ENCODE measurements around the gene RNU4-1. TPM values are rescaled to one million over a fixed set of nuclear protein-coding genes. Genes with fewer than 3 reads are reported as not detected.
A peak's percentile ranks its signal among the peaks of the same experiment; 100 is the strongest.
"Not testable (repeated sequence)": the region's sequence is repeated elsewhere in the genome, so short reads cannot be mapped to it uniquely, and the experiment has no call there.

Gene RNU4-1
- polyA plus RNA-seq, 1 donor from 2014 or later = not detected

GRCh38 chr12:120339256-120339655, 46.2 kb upstream of the RNU4-1 start:
- Histone ChIP-seq H3K27me3 (ENCODE audit: insufficient read depth, low read depth, low read length) (no peaks in the 10 kb centered on the region), H3K9me2 (ENCODE audit: insufficient read depth, low read length) (no peaks in the 10 kb centered on the region), H3K27ac (ENCODE audit: low read length) (no peak overlapping the region), H3F3A (ENCODE audit: insufficient read depth, low read length, poor library complexity, severe bottlenecking) (no peaks in the 10 kb centered on the region), H3K36me3 (ENCODE audit: insufficient read depth, low read length) (no peaks in the 10 kb centered on the region), H4K20me1 (ENCODE audit: insufficient read depth) (no peaks in the 10 kb centered on the region), H3K79me2 (replicated peaks; ENCODE audit: insufficient read depth, low read length) (no peaks in the 10 kb centered on the region), H3K9me3 (ENCODE audit: low read length) (peaks cover 4% of the 10 kb centered on the region), H2AFZ (ENCODE audit: low read depth, low read length) (no peak overlapping the region), H3K9ac (ENCODE audit: low read length) (no peak overlapping the region), H3K4me3 (ENCODE audit: low read length) (no peak overlapping the region), H3K4me2 (ENCODE audit: low read length) (no peak overlapping the region)
- TF ChIP-seq TAF1 (IDR thresholded peaks at IDR 0.05; ENCODE audit: low read depth) (no peak), EZH2 (IDR thresholded peaks at IDR 0.05; ENCODE audit: borderline replicate concordance, insufficient read depth, low read length, poor library complexity, severe bottlenecking) (no peak), CTCF (IDR thresholded peaks at IDR 0.05; ENCODE audit: poor library complexity, severe bottlenecking) (no peak), EP300 (conservative IDR thresholded peaks at IDR 0.05; ENCODE audit: poor library complexity, severe bottlenecking) (no peak), SMC3 (conservative IDR thresholded peaks at IDR 0.05; ENCODE audit: poor library complexity) (no peak)

DNA sequence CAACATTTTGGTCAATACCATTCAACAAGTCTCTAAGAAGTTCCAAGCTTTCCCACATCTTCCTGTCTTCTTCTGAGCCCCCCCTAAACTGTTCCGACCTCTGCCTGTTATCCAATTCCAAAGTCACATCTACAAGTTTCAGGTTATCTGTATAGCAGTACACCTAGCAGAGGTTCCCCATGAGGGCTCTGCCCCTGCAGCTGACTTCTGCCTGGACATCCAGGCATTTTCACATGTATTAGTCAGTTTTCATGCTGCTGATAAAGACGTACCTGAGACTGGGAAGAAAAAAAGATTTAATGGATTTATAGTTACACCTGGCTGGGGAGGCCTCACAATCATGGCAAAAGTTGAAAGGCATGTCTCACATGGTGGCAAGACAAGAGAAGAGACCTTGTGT, 44.7 kb upstream of the RNU4-1 start:
- H3K27me3 ChIP-seq (ENCODE audit: insufficient read depth, low read depth, low read length) = no peaks in the 10 kb centered on the region
- H3K4me2 ChIP-seq (ENCODE audit: low read length) = no peak overlapping the region
- peaks cover 4% of the 10 kb centered on the region for H3K9me3 ChIP-seq (ENCODE audit: low read length)
- TF ChIP-seq MXI1 (conservative IDR thresholded peaks at IDR 0.05; ENCODE audit: poor library complexity, severe bottlenecking) (no peak), EZH2 (IDR thresholded peaks at IDR 0.05; ENCODE audit: borderline replicate concordance, insufficient read depth, low read length, poor library complexity, severe bottlenecking) (no peak)
- H3K79me2 ChIP-seq (replicated peaks; ENCODE audit: insufficient read depth, low read length) = no peaks in the 10 kb centered on the region
- no peaks in the 10 kb centered on the region for H3K36me3 ChIP-seq (ENCODE audit: insufficient read depth, low read length)
- H3K9me2 ChIP-seq (ENCODE audit: insufficient read depth, low read length) = no peaks in the 10 kb centered on the region
- H3K27ac ChIP-seq (ENCODE audit: low read length) = no peak overlapping the region
- no peaks in the 10 kb centered on the region for H3F3A ChIP-seq (ENCODE audit: insufficient read depth, low read length, poor library complexity, severe bottlenecking)
- no peak overlapping the region for H3K9ac ChIP-seq (ENCODE audit: low read length)
- no peaks in the 10 kb centered on the region for H4K20me1 ChIP-seq (ENCODE audit: insufficient read depth)
- no peak overlapping the region for H2AFZ ChIP-seq (ENCODE audit: low read depth, low read length)
- no peak overlapping the region for H3K4me3 ChIP-seq (ENCODE audit: low read length)

- not testable (repeated sequence) for H3K27ac ChIP-seq (ENCODE audit: low read length); H3K79me2 ChIP-seq (replicated peaks; ENCODE audit: insufficient read depth, low read length); H3K4me3 ChIP-seq (ENCODE audit: low read length); H3F3A ChIP-seq (ENCODE audit: insufficient read depth, low read length, poor library complexity, severe bottlenecking); H3K4me2 ChIP-seq (ENCODE audit: low read length); H3K36me3 ChIP-seq (ENCODE audit: insufficient read depth, low read length); H4K20me1 ChIP-seq (ENCODE audit: insufficient read depth); H2AFZ ChIP-seq (ENCODE audit: low read depth, low read length); H3K9me2 ChIP-seq (ENCODE audit: insufficient read depth, low read length); H3K27me3 ChIP-seq (ENCODE audit: insufficient read depth, low read depth, low read length); H3K9ac ChIP-seq (ENCODE audit: low read length); H3K9me3 ChIP-seq (ENCODE audit: low read length)
Observed at GRCh38 chr12:120336392-120336791, 43.4 kb upstream of the RNU4-1 start.

- not testable (repeated sequence) for H4K20me1 ChIP-seq (ENCODE audit: insufficient read depth); H3K4me2 ChIP-seq (ENCODE audit: low read length); H3K27me3 ChIP-seq (ENCODE audit: insufficient read depth, low read depth, low read length); H3K9ac ChIP-seq (ENCODE audit: low read length); H3K27ac ChIP-seq (ENCODE audit: low read length); H3K36me3 ChIP-seq (ENCODE audit: insufficient read depth, low read length); H2AFZ ChIP-seq (ENCODE audit: low read depth, low read length); H3K9me3 ChIP-seq (ENCODE audit: low read length); H3F3A ChIP-seq (ENCODE audit: insufficient read depth, low read length, poor library complexity, severe bottlenecking); H3K9me2 ChIP-seq (ENCODE audit: insufficient read depth, low read length); H3K4me3 ChIP-seq (ENCODE audit: low read length); H3K79me2 ChIP-seq (replicated peaks; ENCODE audit: insufficient read depth, low read length)
- TF ChIP-seq RAD21 (conservative IDR thresholded peaks at IDR 0.05) (peak; percentile 45), SMC3 (conservative IDR thresholded peaks at IDR 0.05; ENCODE audit: poor library complexity) (peak; percentile 59), CTCF (IDR thresholded peaks at IDR 0.05; ENCODE audit: poor library complexity, severe bottlenecking) (peak; percentile 55)
Observed at GRCh38 chr12:120335447-120335846, 42.4 kb upstream of the RNU4-1 start.

Measured in neural cell (in vitro differentiated cells).